Measurements from ENCODE around the gene VSIR. TPM values are rescaled to one million over a fixed set of nuclear protein-coding genes. Genes with fewer than 3 reads are reported as not detected.

The VSIR gene
- total RNA-seq, 1 experiment from 2014 or later = 3.6 TPM

DNA sequence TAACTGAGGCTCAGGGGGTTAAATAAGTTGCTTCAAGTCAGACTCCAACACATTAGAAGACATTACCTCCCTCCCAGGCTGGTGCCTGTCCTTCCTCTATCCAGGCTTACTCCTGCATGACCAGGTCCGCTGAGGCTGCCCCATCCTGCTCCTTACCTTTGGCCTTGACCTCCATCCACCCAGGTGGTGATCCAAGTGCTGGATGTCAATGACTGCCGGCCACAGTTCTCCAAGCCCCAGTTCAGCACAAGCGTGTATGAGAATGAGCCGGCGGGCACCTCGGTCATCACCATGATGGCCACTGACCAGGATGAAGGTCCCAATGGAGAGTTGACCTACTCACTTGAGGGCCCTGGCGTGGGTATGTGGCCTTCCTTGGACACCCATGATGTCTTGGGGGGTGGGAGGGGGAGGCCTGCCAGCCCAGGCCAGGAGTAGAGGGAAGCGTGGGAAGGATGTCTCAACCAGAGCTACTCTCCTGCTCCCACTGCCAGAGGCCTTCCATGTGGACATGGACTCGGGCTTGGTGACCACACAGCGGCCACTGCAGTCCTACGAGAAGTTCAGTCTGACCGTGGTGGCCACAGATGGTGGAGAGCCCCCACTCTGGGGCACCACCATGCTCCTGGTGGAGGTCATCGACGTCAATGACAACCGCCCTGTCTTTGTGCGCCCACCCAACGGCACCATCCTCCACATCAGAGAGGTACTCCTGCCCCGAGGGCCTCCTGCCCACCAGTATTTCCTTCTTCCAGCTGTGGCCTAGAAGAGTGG, 29.6 kb upstream of the VSIR start:
- Mint-ChIP-seq H3K4me1 (ENCODE audit: insufficient read depth, unreplicated experiment) (no peaks in the 10 kb centered on the region), H3K27ac (ENCODE audit: low read depth, unreplicated experiment) (no peak overlapping the region), H3K4me3 (ENCODE audit: unreplicated experiment) (no peak overlapping the region), H3K27me3 (ENCODE audit: insufficient read depth, unreplicated experiment) (peaks cover 15% of the 10 kb centered on the region), H3K9me3 (ENCODE audit: unreplicated experiment) (no peaks in the 10 kb centered on the region), H3K36me3 (ENCODE audit: insufficient read depth, unreplicated experiment) (no peaks in the 10 kb centered on the region)
- intact Hi-C loops (cut with micrococcal nuclease) = no loop called here
- CTCF ChIA-PET = interaction anchor here (0.8 kb wide), 1 partner anchor 203 kb away, joined by 3 read pairs; no protein-coding TSS in a partner anchor
- no TSS peak for BruUV-seq (replicated peaks)
- POLR2A ChIA-PET = no interaction called here
- TF ChIP-seq, protein P1, sequence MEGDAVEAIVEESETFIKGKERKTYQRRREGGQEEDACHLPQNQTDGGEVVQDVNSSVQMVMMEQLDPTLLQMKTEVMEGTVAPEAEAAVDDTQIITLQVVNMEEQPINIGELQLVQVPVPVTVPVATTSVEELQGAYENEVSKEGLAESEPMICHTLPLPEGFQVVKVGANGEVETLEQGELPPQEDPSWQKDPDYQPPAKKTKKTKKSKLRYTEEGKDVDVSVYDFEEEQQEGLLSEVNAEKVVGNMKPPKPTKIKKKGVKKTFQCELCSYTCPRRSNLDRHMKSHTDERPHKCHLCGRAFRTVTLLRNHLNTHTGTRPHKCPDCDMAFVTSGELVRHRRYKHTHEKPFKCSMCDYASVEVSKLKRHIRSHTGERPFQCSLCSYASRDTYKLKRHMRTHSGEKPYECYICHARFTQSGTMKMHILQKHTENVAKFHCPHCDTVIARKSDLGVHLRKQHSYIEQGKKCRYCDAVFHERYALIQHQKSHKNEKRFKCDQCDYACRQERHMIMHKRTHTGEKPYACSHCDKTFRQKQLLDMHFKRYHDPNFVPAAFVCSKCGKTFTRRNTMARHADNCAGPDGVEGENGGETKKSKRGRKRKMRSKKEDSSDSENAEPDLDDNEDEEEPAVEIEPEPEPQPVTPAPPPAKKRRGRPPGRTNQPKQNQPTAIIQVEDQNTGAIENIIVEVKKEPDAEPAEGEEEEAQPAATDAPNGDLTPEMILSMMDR (IDR thresholded peaks at IDR 0.05; ENCODE audit: unreplicated experiment) = no peak
- DNase-seq (ENCODE audit: unreplicated experiment) = no peak

DNA sequence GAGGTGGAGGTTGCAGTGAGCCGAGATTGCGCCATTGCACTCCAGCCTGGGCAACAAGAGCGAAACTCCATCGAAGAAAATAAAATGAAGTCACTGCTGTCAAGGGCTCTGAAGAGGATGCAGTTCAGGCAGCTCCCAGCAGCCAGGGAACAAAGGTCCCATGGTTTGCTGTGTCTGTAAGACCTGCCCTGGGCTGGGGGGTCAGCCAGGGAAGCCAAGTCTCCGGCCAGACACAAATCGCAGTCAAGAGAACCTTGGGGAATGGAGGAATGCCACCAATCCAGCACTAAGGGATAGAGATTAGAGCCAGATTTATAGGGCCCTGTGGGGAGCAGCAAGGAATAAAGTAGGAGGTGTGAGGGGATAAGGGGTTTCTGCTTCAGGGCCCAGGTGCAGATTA, 28.9 kb upstream of the VSIR start:
- BruUV-seq (replicated peaks) = no TSS peak
- no peak overlapping the region for H3K27ac Mint-ChIP-seq (ENCODE audit: low read depth, unreplicated experiment)
- H3K4me3 Mint-ChIP-seq (ENCODE audit: unreplicated experiment) = no peak overlapping the region

DNA sequence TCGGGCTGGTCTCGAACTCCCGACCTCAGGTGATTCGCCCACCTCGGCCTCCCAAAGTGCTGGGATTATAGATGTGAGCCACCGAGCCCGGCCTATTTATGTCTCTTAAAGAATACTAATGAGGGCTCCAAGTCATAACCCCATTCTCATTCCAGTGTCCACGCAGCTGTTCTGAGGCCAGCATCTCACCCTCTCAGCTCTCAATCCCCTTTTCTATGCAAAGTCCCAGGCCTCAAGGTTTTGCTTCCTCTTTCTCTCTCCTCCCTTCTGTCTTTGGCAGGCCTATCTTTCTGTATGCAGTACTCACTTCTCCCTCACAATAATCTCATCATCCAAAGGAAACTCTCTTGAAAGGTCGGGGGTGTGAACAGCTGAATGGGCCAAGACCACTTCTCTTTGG, 28.0 kb upstream of the VSIR start:
- Mint-ChIP-seq H3K27ac (ENCODE audit: low read depth, unreplicated experiment) (no peak overlapping the region), H3K27me3 (ENCODE audit: insufficient read depth, unreplicated experiment) (peaks cover 15% of the 10 kb centered on the region), H3K9me3 (ENCODE audit: unreplicated experiment) (no peaks in the 10 kb centered on the region), H3K4me1 (ENCODE audit: insufficient read depth, unreplicated experiment) (no peaks in the 10 kb centered on the region), H3K36me3 (ENCODE audit: insufficient read depth, unreplicated experiment) (no peaks in the 10 kb centered on the region), H3K4me3 (ENCODE audit: unreplicated experiment) (no peak overlapping the region)
- intact Hi-C loops (cut with micrococcal nuclease) = no loop called here
- no TSS peak for BruUV-seq (replicated peaks)
- CTCF ChIA-PET = no interaction called here
- TF ChIP-seq, protein P1 (IDR thresholded peaks at IDR 0.05; ENCODE audit: unreplicated experiment) = no peak
- no peak for DNase-seq (ENCODE audit: unreplicated experiment)
- POLR2A ChIA-PET = no interaction called here

More for the DNA sequence above, 28.9 kb upstream of the VSIR start:
- ChIA-PET POLR2A (no interaction called here), CTCF (no interaction called here)
- intact Hi-C loops (cut with micrococcal nuclease) = no loop called here
- H3K9me3 Mint-ChIP-seq (ENCODE audit: unreplicated experiment) = no peaks in the 10 kb centered on the region
- TF ChIP-seq, protein P1 (IDR thresholded peaks at IDR 0.05; ENCODE audit: unreplicated experiment) = no peak
- H3K4me1 Mint-ChIP-seq (ENCODE audit: insufficient read depth, unreplicated experiment) = no peaks in the 10 kb centered on the region
- no peaks in the 10 kb centered on the region for H3K36me3 Mint-ChIP-seq (ENCODE audit: insufficient read depth, unreplicated experiment)
- DNase-seq (ENCODE audit: unreplicated experiment) = no peak
- H3K27me3 Mint-ChIP-seq (ENCODE audit: insufficient read depth, unreplicated experiment) = peaks cover 15% of the 10 kb centered on the region

DNA sequence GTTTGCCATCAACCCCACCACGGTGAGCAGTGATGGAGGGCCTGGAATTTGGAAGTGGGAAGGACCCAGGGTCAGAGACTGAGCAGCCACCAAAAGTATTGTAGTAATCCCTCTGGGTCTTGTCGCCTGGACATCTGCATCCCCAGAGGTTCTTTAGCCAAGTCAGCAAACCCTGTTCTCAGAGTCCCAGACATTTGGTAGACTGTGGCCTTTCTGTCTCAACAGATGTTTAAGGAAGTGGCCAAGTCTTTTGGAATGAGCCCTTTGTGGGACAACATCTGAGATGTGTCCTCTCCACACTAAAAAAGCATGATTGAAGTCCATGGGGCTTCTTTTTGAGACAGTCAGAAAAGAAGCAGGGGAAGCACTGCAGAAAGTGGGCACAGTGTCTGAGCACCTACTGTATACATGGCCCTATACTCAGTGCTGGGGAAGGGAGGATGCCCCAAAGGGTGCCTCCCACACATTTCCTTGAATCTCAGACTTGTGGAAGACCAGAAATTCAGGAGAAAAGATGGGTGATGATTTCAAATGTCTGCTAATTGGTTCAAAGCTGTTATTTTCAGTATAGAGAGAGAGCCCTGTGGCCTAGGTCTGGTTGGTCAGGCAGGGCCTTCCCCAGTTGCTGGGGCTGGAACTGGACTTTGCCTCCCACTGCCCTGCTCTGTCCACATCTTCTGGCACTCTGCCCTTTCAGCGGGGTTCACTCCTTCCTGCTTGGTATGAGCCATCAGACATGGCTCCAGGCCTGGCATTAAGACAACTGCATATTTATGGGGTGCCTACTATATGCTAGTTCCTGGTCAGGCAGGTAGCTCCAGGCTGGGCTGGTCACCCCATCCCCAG, 26.5 kb upstream of the VSIR start:
- intact Hi-C loops (cut with micrococcal nuclease) = no loop called here
- Mint-ChIP-seq H3K27ac (ENCODE audit: low read depth, unreplicated experiment) (no peak overlapping the region), H3K27me3 (ENCODE audit: insufficient read depth, unreplicated experiment) (peaks cover 6% of the 10 kb centered on the region), H3K4me1 (ENCODE audit: insufficient read depth, unreplicated experiment) (no peaks in the 10 kb centered on the region), H3K36me3 (ENCODE audit: insufficient read depth, unreplicated experiment) (no peaks in the 10 kb centered on the region), H3K4me3 (ENCODE audit: unreplicated experiment) (no peak overlapping the region), H3K9me3 (ENCODE audit: unreplicated experiment) (no peaks in the 10 kb centered on the region)
- BruUV-seq (replicated peaks) = no TSS peak
- DNase-seq (ENCODE audit: unreplicated experiment) = peak; percentile 12
- TF ChIP-seq, protein P1 (IDR thresholded peaks at IDR 0.05; ENCODE audit: unreplicated experiment) = no peak
- POLR2A ChIA-PET = no interaction called here
- CTCF ChIA-PET = interaction anchor here (0.6 kb wide), 1 partner anchor 73 kb away, joined by 3 read pairs; no protein-coding TSS in a partner anchor

Measured in MCF 10A (cell line).